SK-N-SH treated with all-trans-retinoic acid at 6 μM for 48 hours (cell line): ENCODE results near the gene ARHGAP15.

ENCODE experiments used
- BACH2 ChIP-seq: fragments of 250-450 bp; sonication (Bioruptor Pico); IDR thresholded peaks from 2 replicates; pipeline ENCODE4 v1.9.0; 2021; ENCODE audit warnings: mild to moderate bottlenecking, borderline replicate concordance
- OSR1 ChIP-seq: fragments of 250-450 bp; sonication (Bioruptor Pico); IDR thresholded peaks from 2 replicates; pipeline ENCODE4 v1.8.0; 2022; ENCODE audit warnings: moderate library complexity, mild to moderate bottlenecking, inconsistent platforms
- ZFP30 ChIP-seq: fragments of 450-650 bp; formaldehyde crosslinking; IDR thresholded peaks from 2 replicates; pipeline ENCODE4 v1.5.0; 2022; ENCODE audit warnings: mild to moderate bottlenecking, moderate library complexity
- ZNF565 ChIP-seq: fragments of 450-650 bp; formaldehyde crosslinking; conservative IDR thresholded peaks from 2 replicates; pipeline ENCODE4 v1.5.0; 2020; ENCODE audit warnings: low read depth, mild to moderate bottlenecking, moderate library complexity

- no peak for TF ChIP-seq ZNF565 (CRISPR knock-in tag)
- TF ChIP-seq BACH2 (CRISPR knock-in tag): no peak
- no peak for TF ChIP-seq OSR1 (CRISPR knock-in tag)
- TF ChIP-seq ZFP30: no peak
Observed at GRCh38 chr2:143341478-143341877, 212.3 kb downstream of the ARHGAP15 start.
